ENCODE data around the gene EMD.
A peak's percentile ranks its signal among the peaks of the same experiment; 100 is the strongest.
"Not testable (repeated sequence)": the region's sequence is repeated elsewhere in the genome, so short reads cannot be mapped to it uniquely, and the experiment has no call there.

The EMD gene

DNA sequence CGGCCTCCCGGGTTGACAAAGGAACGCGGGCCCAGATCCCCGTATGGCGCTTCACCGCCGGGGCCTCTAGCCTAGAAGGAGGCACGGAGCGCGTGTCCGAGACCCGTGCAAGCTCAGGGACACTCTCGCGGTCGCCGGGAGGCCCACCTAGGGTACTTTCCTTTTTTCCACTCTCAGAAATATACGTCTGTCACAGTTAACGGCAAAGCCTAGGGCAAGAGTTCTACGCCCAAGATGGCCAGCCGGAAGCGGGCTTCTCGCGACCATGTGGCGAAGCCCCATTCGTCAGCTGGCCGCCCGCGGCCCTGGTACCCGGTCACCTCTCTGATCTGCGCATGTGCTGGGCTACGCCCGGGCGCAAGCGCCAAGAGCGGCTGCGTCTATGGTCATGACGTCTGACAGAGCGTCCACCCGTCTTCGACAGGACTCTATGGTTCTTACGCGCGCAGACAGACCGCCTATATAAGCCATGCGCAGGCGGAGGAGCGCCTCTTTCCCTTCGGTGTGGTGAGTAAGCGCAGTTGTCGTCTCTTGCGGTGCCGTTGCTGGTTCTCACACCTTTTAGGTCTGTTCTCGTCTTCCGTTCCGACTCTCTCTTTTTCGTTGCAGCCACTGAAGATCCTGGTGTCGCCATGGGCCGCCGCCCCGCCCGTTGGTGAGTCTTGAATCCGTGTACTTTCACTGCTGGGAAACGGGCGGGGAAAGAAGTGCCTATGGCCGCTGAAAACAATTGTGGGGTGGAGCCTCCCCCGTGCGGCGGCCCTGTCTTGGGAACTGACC, 19.0 kb downstream of the EMD start, which contains the start of gene RPL10:
RPL10 (plus strand) TSS at position 490 of the 780 bp plus-strand sequence; CDS start at position 633, 143 bp downstream.
- DNase-seq, result peak; percentile 77

DNA sequence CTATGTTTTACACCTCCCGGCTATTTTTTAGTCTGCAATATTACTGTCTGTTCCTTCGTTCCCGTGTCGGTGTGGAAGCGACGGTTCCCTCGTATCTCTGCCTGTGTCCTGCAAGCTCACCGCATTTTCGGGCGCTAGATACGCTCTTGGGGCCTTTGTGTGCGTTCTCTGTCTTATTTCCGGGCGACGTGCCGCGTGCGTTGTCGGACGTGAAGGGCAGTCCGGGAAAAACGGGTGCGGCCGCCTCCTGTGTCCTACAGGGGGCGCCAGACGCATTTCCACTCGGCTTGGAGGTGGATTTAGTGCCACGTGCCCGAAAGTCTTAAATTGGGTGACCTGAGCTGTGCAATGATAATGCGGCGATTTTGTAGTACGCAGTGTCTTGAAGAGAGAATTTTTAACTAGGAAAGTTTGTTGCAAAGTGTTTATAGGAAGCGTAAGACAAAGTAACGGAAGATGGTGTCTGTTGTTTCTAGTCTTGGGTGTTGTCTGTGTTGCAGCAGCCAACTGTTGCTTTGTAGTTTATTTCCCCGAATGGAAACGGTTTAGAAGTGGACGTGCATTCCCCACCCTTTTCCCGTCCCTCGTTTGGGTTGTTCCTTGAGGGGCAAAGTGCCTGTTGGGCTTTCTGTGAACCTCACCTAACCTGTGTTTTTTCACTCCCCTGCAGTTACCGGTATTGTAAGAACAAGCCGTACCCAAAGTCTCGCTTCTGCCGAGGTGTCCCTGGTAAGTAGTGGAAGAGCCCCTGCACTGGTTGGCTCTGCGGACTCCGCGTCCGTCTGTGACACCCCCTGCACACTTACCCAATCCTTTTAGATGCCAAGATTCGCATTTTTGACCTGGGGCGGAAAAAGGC, 19.8 kb downstream of the EMD start:
- peak; percentile 69 for DNase-seq

DNA sequence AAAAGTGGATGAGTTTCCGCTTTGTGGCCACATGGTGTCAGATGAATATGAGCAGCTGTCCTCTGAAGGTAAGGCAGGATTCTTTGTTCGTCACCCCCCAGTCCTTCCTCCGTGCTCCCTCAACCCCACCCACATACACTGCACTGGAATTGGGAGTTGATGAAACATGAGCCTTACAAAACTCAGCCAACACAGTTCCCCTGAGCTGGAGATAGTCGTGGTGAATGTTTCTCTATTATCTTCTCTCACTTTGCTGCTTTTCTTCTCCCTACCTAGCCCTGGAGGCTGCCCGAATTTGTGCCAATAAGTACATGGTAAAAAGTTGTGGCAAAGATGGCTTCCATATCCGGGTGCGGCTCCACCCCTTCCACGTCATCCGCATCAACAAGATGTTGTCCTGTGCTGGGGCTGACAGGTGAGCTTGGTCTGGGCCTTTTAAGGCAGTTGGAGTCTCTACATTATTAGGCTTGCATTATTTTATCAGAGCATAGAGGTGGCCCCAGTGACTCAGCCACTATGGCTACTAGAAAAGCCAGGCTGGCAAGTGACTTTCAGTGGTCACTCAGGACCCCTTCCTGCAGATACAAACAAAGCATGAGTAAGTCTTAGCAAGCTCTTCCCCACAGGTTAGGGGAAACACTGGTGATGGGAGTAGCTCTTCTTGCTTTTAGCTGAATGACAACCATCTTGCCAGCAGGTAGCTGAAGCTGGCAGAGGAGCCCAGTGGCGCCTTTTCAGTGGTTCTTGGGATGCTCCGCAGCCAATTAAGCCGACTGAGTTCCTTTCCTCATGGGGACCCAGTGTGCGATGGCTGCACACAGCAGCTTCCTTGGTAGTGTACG, 20.7 kb downstream of the EMD start:
- no peak for DNase-seq

DNA sequence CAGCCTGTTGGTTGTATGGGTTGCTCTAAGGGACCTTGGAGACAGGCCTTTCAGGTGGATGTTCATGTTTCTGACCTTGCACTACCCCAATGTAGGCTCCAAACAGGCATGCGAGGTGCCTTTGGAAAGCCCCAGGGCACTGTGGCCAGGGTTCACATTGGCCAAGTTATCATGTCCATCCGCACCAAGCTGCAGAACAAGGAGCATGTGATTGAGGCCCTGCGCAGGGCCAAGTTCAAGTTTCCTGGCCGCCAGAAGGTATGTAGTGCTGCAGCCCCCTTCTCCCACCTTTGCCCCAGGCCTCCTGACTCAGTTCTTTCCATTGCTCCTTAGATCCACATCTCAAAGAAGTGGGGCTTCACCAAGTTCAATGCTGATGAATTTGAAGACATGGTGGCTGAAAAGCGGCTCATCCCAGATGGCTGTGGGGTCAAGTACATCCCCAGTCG, 21.3 kb downstream of the EMD start:
- not testable (repeated sequence) for DNase-seq

DNA sequence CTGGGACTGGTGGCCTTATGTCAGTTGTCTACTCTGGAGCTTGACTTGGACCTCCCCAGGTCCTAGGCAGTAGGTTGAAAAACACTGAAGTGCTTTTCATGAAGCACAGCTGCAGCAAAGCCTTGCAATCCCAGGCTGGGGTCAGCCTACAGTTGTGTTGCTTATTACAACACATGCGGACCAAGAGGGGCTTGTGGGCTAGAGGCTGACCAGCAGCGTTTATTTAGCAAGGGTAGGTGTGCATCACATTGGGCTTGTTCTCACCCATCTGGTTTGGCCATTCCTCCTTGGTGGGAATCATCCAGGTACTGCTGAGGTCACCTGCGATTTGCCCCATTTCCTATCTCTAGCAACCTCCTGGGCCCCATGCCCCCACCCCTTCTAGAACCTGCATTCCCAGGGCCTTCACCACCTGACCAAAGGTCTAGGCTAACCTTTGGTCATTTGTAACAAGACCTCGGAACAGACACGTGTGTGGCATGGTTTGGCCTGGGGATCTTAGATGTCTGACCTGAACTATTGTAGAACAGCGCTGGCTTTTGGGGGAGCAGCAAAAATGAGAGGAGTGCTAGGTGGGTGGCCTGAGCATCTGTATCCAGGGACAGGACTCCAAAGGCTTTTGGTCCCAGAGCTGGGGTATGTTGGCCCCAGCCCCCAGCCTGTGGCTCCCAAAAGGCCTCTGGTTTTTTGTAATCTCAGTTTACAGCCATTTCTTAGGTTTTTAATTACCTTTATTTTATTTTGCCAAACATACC, 22.1 kb downstream of the EMD start:
- no peak for DNase-seq

DNA sequence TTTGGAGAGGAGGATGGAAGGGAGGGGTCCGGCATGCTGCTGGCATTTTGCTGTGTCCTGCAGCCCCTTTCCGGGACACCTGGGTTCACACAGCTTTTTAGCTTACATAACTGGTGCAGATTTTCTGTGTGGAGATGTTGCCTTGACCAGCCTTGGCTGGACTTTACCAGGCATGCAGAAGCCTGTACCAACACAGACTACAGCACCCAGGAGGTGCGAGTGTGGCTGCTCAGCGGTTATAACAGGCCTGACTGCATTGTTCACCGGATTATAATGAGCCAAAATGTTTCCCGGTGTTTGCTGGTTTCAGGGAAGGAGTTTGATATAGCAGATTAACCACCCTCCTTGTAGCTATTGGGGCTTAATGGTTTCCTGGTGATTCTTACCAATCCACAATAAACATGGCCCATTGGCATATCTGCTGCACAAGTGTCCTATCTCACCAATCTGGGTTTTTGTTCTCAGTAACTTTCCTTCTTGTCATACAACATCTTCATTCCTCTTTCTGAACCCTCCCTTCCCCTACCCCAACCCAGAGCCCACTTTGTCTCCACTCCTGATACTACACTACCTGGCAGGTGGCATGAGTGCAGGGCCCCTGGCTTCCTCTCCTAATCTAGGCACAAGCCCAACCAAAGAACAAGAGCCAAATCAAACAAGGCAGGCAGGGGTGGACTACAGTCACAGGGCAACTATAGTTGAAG, 23.0 kb downstream of the EMD start:
- no peak for DNase-seq

DNA sequence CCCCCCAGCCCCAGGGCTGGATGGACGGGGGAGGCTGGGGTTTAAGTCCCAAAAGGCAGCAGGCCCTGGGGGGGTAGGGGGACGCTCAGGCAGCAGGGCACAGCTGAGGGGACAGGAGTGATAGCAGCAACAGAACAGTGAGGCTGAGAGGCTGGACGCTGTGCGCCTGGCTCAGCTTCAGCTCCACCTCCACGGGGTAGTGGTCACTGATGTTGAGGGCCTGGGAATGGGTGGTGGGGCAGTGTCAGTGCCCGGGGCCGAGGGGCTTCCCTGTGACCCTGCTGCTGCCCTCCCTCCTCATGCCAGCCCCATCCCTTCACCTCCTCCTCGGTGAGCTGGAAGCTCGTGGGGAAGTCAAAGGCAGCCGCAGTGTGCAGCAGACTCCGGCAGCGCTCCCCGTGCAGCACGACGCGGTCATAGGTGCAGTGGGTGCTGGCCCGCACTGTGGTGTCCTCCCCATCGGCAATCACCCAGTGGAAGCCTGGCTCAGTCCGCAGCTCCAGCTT, 23.6 kb downstream of the EMD start:
- DNase-seq, result no peak

DNA sequence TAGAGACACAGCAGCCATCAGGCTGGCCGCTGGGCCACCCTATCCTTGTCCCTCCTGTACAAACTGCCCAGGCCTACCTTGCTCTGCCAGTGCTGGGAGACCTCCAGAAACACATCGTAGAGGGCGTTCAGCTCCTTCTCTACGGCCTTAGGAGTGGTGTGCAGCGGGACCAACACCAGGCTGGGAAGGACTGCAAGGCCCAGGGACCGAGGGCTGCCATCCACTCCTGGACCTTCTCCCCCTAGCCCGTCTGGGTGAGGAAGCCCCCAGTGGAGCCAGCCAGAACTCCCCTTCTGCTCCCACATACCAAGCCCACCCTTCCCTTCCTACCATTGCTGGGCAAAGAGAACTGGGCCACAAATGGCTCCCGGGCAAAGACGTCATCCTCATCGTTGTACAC, 24.1 kb downstream of the EMD start:
- DNase-seq, result no peak

DNA sequence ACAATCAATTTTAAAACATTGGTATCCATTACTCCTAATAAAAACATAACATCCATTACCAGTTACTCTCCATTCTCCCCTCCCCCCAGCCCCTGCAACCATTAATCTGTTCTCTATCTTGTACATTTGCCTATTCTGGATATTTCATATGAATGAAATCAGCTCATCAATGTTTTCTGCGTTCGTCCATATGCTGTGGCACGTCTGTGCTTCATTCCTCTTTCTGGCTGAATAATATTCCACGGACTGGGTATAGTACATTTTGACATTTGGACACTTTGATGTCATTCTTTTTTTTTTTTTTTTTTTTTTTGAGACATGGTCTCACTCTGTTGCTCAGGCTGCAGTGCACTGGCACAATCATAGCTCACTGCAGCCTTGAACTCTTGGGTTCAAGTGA, 24.8 kb downstream of the EMD start:
- DNase-seq, result no peak

DNA sequence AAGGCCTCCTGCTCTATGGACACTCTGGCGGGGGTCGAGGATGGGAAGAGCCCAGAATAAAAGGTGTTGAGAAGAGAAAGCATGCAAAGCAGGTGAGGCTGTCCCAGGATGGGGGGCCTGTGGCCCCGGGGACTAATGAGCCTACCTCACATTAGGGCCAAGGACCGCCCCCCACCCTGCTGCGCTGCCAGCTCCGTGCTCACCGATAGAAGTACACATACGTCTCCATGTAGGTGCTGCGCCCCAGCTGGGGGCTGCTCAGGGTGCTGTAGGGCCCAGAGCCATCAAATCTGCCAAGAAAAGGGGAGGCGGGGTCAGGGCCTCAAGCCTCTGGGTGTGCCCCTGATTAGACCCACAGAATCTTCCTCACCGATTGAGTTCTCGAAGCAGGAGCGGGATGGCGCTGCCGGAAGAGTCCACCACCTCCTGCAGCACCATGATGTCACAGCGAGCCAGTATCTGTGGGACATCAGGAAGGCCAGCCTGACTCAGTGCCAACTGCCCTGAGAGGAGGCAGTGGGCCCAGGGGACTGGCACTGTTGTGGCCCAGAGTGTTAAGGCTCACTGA, 25.6 kb downstream of the EMD start:
- no peak for DNase-seq

DNA sequence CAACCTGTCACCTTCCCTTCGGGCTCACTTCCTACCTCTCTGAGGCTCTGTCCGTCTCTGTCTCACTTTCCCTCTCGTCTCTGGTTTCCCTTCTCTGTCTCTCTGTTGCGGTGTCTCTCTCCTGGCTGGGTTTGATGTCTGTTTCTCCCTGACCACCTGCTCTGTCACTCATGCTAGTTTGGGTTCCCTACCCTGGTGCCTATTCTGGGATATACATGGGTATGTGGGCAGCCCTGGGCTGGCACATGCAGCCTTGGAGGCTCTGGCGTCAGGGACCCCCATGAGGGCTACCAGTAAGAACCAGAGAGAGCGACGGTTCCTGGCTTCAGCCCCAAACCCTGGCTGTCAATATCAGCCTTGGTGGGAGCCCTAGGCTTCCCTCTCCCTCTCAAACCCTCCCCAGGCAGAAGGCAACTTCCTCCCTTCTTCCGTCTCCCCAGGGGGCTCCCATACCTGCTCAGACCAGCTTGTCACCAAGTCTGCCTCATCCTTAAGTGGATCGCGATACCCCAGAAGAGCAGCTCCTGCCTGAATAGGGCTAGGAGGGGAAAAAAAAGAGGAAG, 29.6 kb downstream of the EMD start:
- DNase-seq, result no peak

DNA sequence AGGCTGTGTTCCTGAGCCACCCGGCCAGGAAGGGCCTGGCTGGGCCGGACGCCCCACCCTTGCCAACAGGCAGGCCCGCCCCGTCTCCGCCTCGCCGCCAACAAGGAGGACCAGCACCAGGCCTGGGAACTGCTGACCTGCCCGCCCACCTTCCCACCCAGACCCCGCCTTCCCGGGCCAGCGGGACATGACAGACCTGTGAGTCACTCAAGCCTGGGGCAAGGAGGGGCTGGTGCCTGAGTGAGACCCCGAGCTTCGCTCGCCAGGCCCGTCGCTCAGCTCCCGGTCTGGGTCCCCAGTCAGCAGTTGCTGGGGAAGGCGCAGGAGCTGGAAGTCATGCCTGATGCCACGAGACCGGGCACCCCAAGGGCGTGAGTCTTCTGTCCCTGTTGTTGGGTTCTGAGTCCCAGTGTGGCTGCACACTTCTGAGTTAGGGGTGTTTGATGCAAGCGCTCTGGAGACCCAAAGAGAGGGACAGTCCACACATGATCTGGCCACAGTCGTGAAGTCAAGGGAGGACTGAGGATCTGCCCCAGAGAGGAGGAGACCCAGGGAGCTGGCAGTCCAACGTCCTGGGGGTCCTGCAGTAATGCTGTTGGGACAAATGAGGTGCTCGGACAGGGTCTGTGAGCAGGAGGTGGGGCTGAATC, 30.3 kb downstream of the EMD start, which contains the start of gene DNASE1L1:
DNASE1L1 (minus strand) TSS at position 33 of the 650 bp plus-strand sequence. CDS start 3,686 bp downstream, outside the sequence.
- no peak for DNase-seq

DNA sequence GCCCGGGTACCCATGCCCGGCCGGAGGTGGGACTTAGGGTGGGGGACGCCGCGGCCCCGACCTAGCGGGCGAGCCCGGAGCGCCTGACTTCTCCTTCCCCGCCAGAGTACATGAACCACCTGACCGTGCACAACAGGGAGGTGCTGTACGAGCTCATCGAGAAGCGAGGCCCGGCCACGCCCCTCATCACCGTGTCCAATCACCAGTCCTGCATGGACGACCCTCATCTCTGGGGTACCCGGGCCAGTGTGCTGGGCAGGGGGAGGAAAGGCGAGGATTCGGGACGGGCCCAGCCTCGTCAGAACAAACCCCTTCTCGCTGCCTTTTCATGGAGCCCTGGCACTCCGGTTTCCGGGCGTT, 32.9 kb downstream of the EMD start:
- peak; percentile 6 for DNase-seq

DNA sequence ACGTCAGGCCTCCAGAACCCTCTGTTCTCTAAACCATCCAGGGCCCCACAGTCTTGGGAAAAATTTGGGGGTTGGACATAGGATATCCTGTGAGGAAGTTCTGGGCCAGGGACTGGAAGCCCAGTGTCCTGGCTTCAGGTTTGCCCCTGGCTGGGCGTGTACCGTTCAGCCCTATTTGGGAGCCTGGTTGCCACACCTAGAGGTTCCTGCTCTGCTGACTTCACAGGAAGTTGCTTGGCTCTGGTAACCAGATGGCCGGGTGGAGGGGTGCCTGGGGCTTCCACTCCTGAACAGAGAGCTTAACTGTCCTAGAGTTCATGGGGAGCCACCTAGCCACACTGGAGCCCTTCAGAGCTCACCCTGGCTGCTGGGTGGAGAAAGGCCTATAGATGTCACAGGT, 33.4 kb downstream of the EMD start:
- DNase-seq, result no peak

DNA sequence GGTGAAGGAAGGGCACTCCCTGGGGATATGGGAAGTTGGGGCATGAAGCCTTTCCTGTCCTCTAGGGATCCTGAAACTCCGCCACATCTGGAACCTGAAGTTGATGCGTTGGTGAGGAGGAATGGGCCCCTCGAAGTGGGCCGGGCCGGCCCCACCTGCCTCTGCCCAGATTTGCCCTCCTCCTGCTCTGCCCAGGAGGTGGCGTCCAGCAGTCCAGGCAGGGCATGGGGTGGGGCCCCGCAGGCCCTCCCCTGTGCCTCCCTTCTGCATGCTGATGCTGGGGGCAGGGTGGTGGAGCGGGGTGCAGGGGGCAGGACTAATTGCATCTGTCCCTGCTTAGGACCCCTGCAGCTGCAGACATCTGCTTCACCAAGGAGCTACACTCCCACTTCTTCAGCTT, 34.0 kb downstream of the EMD start:
- DNase-seq, result no peak

DNA sequence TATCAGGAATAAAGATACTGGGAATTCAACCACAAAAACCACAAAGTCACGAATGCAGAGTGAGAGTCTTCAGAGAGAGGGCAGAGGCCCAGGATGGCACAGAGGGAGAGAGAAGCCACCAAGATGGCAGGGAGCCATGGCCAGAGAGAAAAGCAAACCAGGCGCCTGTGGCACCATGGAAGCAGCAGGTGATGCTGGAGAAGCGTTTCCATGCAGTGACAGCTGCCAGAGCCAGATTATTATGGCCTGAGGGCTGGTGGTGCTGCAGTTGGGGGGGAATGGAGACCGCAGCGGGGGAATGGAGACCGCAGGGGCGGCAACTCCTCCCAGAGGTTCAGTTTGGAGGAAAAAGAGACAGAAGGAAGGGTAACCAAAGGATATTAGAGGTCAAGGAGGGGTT, 38.1 kb downstream of the EMD start:
- DNase-seq, result no peak

DNA sequence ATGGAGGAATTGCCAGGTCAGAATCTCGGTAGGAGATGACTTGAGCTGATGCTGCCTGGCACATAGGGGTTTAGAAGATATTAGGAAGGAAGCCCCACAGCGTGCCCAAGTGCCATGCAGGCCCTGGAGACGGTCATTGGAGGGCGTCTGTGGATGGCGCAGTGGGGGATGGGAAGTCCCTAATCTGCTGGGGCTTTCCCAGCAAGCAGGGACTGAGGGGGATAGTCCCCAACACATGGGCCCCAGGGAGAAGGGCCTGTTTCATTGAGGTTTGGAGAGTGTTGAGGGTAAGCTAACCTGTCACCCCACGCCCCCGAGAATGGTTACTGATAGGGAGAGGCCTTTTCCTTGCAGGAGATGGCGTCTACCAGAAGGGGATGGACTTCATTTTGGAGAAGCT, 40.1 kb downstream of the EMD start:
- no peak for DNase-seq

DNA sequence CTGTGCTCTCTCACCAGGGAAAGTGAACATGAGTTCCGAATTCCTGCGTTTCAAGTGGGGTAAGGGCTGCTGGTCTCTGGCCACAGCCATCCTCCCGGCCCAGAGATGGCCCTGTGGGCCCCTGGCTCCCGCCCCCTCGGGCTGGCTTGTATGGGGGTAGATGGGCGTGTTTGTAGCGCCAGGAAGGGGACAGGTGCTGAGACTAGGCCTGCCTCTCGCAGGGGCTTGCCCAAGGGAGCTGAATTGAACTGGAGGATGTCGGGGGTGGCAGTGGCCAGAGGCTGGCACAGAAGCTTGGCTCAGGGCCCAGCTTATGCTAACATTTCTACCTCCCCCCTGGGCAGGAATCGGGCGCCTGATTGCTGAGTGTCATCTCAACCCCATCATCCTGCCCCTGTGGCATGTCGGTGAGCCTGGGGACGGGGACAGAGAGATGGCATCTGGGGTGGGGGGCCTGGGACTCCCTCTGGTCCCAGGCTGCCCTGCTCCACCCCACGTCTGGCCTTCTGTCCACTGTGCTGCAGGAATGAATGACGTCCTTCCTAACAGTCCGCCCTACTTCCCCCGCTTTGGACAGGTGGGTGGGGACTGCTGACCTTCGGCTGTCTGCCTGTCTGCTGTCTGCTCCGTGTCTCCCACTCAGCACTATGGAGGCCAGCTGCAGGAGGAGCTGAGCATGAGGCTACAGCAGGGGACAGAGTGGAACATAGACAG, 40.8 kb downstream of the EMD start:
- DNase-seq, result no peak

DNA sequence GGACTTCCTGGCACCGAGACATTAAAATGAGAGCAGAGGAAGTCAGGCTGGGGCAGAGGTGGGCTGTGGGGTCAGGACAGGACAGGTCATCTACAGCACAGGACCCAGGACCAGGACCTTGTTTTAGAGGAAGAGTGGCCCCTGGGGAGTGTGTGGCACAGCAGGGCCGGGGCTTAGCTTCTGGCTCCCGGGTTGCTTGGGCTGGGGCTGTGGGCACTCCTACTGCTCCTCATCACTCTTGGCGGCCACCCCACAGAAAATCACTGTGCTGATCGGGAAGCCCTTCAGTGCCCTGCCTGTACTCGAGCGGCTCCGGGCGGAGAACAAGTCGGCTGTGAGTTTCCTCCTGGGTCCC, 41.3 kb downstream of the EMD start:
- no peak for DNase-seq

All from effector CD8-positive, alpha-beta T cell (primary cell).